Esophagus squamous epithelium (tissue), 4 donors: ENCODE measurements around the gene HOXC13.

Source experiments
- CTCF ChIP-seq, 6 experiments: fragments of 450-650 bp in 4 of 6; fragments of 200-600 bp in 2 of 6; sonication (generic) in 2 of 6; IDR thresholded peaks; one replicate each; pipeline ENCODE4 v1.5.1; 2016 to 2019; ENCODE audit warnings: antibody characterized with exemption in 6 of 6, mild to moderate bottlenecking in 4 of 6, moderate library complexity in 4 of 6
- POLR2A ChIP-seq, 4 donors: fragments of 450-650 bp; IDR thresholded peaks; one replicate each; pipeline ENCODE4 v1.6.1; 2017; ENCODE audit warnings: antibody characterized with exemption in 4 of 4, mild to moderate bottlenecking in 4 of 4, moderate library complexity in 3 of 4

GRCh38 chr12:53932915-53933314 lies 5.7 kb upstream of the HOXC13 start:
- no peak for TF ChIP-seq CTCF (IDR thresholded peaks at IDR 0.05)
- no peak for TF ChIP-seq POLR2A (IDR thresholded peaks at IDR 0.05)
